K562 (cell line): ENCODE results near the gene TBXAS1. TPM values are rescaled to one million over a fixed set of nuclear protein-coding genes. Genes with fewer than 3 reads are reported as not detected.
A peak's percentile ranks its signal among the peaks of the same experiment; 100 is the strongest.

Experiments used
- BCL6 ChIP-seq: fragments of 250-450 bp; sonication (Bioruptor Pico); IDR thresholded peaks from 2 replicates; pipeline ENCODE4 v1.4.0; 2020
- ETV1 ChIP-seq: fragments of 450-650 bp; conservative IDR thresholded peaks from 2 replicates; pipeline ENCODE4 v1.6.1; 2016; ENCODE audit warnings: missing genetic modification characterization, control low read depth, low read depth, missing compliant biosample characterization
- KLF13 ChIP-seq: fragments of 450-650 bp; IDR thresholded peaks from 2 replicates; pipeline ENCODE4 v1.6.1; 2016; ENCODE audit warnings: missing genetic modification characterization, low read depth, mild to moderate bottlenecking, missing compliant biosample characterization, moderate library complexity, borderline replicate concordance
- MAFK ChIP-seq: IDR thresholded peaks from 2 replicates; pipeline ENCODE4 v1.6.1; 2011; ENCODE audit warnings: low read length, improper control_type of control experiment
- TAF9B ChIP-seq: fragments of 450-650 bp; IDR thresholded peaks from 2 replicates; pipeline ENCODE4 v1.6.1; 2018; ENCODE audit warnings: mild to moderate bottlenecking; ENCODE audit not compliant: partially characterized antibody
- ZFX ChIP-seq: sonication (generic); formaldehyde crosslinking; IDR thresholded peaks from 2 replicates; pipeline ENCODE4 v1.8.0; 2022; ENCODE audit warnings: mild to moderate bottlenecking, missing genetic modification reagents, moderate library complexity
- ZNF24 ChIP-seq: fragments of 450-650 bp; IDR thresholded peaks from 2 replicates; pipeline ENCODE4 v1.6.1; 2016
- ZNF263 ChIP-seq: sonication (generic); formaldehyde crosslinking; IDR thresholded peaks from 2 replicates; pipeline ENCODE4 v1.8.0; 2022; ENCODE audit warnings: mild to moderate bottlenecking, missing genetic modification reagents, borderline replicate concordance
- ZNF324 ChIP-seq: fragments of 250-450 bp; sonication (Bioruptor Pico); IDR thresholded peaks from 2 replicates; pipeline ENCODE4 v1.4.0; 2020; ENCODE audit warnings: mild to moderate bottlenecking
- polyA plus RNA-seq, 8 experiments: library from polyadenylated mRNA; depleted of rRNA in 4 of 8; stranded (reverse) in 5 of 8; unstranded in 3 of 8; fragments of >200 nt; fragmentation: Nextera tagmentation in 2 of 8; fragmentation: Illumina TruSeq in 1 of 8; extraction: Ambion mirVana in 2 of 8; extraction: Trizol in 1 of 8; gene quantifications; 2 replicates each; pipeline versions ENCODE4 v1.2.1 to v1.2.3, GENCODE V29; 2011 to 2014; ENCODE audit warnings: inconsistent platforms in 1 of 8, missing spikeins in 1 of 8
- total RNA-seq, 7 experiments: library from RNA; depleted of rRNA in 6 of 7; stranded (reverse); fragments of >200 nt in 6 of 7; fragmentation: Illumina TruSeq in 2 of 7; extraction: Trizol in 2 of 7; gene quantifications; 2 replicates each; pipeline versions ENCODE4 v1.2.1 to v1.2.3, GENCODE V29; 2011 to 2021; ENCODE audit warnings: low replicate concordance in 1 of 7
- TF ChIP-seq, protein P1 (sequence below), 2 experiments: IDR thresholded peaks in 1 of 2; conservative IDR thresholded peaks in 1 of 2; 2 replicates each; pipeline ENCODE4 v1.6.1; 2016; ENCODE audit warnings: low read depth in 2 of 2, mild to moderate bottlenecking in 1 of 2, missing compliant biosample characterization in 1 of 2, missing genetic modification characterization in 1 of 2, moderate library complexity in 1 of 2
- TF ChIP-seq, protein P2 (sequence below): fragments of 450-650 bp; IDR thresholded peaks from 2 replicates; pipeline ENCODE4 v1.6.1; 2016; ENCODE audit warnings: borderline replicate concordance
- TF ChIP-seq, protein P3 (sequence below): IDR thresholded peaks from 2 replicates; pipeline ENCODE4 v1.6.1; 2016; ENCODE audit warnings: missing genetic modification characterization, missing compliant biosample characterization

TBXAS1 gene
- total and polyA plus RNA-seq, 9 of the 15 experiments (the other 6 are each of a cell fraction or from before 2014, with no cell fraction given): 1.1 to 8.3 (median 1.9) TPM

DNA sequence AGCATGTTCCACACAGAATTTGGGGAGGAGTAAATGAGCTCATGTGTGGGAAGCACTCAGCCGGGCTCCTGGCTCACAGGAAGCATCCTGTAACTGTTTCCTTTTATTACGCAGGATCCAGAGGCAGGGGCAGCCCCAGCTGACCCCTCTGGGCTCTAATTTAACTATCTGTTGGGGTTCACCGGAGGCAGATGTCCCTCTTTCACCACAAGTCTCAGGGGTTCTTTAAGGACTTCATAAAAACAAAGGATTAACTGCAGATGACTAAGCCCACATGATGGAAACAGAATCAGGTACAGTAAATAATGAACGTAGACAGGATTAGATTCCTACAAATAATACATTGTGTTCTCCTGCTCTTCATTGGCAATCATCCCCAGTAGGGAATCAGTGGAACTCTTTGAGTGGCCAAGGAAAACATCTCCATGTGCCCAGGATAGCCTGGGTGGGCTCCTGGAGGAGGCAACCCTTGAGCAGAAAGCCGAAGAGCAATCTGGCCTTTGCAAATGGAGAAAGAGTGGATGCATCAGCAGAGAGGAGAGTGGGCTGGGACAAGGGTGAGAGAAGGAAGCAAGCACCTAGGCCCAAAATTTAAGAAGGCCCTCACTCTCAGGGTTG, 24.6 kb downstream of the TBXAS1 start (continued):
- TF ChIP-seq ZFX (CRISPR knock-in tag) (peak; percentile 38; the same call in 1 of the 2 replicates), ZNF324 (CRISPR knock-in tag) (no peak), ZNF24 (no peak), BCL6 (no peak), KLF13 (tag) (0 out of 2 replicates have a peak, but pooled peaks have one; percentile 13), ZNF263 (CRISPR knock-in tag) (no peak), TAF9B (no peak), MAFK (no peak), ETV1 (tag) (0 out of 2 replicates have a peak, but pooled peaks have one; percentile 2)
- TF ChIP-seq, protein P1, sequence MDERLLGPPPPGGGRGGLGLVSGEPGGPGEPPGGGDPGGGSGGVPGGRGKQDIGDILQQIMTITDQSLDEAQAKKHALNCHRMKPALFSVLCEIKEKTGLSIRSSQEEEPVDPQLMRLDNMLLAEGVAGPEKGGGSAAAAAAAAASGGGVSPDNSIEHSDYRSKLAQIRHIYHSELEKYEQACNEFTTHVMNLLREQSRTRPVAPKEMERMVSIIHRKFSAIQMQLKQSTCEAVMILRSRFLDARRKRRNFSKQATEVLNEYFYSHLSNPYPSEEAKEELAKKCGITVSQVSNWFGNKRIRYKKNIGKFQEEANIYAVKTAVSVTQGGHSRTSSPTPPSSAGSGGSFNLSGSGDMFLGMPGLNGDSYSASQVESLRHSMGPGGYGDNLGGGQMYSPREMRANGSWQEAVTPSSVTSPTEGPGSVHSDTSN (CRISPR knock-in tag; IDR thresholded peaks at IDR 0.05; ENCODE audit: low read depth): no peak
- TF ChIP-seq, protein P1 (tag; conservative IDR thresholded peaks at IDR 0.05; ENCODE audit: low read depth): no peak
- TF ChIP-seq, protein P2, sequence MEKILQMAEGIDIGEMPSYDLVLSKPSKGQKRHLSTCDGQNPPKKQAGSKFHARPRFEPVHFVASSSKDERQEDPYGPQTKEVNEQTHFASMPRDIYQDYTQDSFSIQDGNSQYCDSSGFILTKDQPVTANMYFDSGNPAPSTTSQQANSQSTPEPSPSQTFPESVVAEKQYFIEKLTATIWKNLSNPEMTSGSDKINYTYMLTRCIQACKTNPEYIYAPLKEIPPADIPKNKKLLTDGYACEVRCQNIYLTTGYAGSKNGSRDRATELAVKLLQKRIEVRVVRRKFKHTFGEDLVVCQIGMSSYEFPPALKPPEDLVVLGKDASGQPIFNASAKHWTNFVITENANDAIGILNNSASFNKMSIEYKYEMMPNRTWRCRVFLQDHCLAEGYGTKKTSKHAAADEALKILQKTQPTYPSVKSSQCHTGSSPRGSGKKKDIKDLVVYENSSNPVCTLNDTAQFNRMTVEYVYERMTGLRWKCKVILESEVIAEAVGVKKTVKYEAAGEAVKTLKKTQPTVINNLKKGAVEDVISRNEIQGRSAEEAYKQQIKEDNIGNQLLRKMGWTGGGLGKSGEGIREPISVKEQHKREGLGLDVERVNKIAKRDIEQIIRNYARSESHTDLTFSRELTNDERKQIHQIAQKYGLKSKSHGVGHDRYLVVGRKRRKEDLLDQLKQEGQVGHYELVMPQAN: no peak
- TF ChIP-seq, protein P3, sequence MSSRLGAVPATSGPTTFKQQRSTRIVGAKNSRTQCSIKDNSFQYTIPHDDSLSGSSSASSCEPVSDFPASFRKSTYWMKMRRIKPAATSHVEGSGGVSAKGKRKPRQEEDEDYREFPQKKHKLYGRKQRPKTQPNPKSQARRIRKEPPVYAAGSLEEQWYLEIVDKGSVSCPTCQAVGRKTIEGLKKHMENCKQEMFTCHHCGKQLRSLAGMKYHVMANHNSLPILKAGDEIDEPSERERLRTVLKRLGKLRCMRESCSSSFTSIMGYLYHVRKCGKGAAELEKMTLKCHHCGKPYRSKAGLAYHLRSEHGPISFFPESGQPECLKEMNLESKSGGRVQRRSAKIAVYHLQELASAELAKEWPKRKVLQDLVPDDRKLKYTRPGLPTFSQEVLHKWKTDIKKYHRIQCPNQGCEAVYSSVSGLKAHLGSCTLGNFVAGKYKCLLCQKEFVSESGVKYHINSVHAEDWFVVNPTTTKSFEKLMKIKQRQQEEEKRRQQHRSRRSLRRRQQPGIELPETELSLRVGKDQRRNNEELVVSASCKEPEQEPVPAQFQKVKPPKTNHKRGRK (tag): no peak
